HepG2 (cell line): ENCODE results near the gene LMOD2. TPM values are rescaled to one million over a fixed set of nuclear protein-coding genes. Genes with fewer than 3 reads are reported as not detected.

ENCODE experiments used
- ATAC-seq: fragments of 200-7000 bp; cut with Tn5 transposase; 3 replicates; pipeline ENCODE4 v1.9.1; 2020; ENCODE audit warnings: mild to moderate bottlenecking, moderate library complexity
- BruUV-seq: library from RNA; stranded (reverse); fragments of 400-500 nt; replicated peaks from 2 replicates; lab custom pipeline; 2021; lab: Mats Ljungman, UMichigan
- CTCF ChIA-PET: fragments of 300-600 bp; formaldehyde crosslinking; extraction: SDS; loops from one replicate; lab custom pipeline; 2021; ENCODE audit warnings: low total read pairs, inconsistent platforms, low intra/inter-chr PET ratio; lab: Yijun Ruan, JAX
- POLR2A ChIA-PET: fragments of 350-600 bp; sonication (Branson Sonifier 250); formaldehyde crosslinking; loops from one replicate; lab custom pipeline; 2020; ENCODE audit warnings: antibody characterized with exemption, inconsistent platforms; lab: Yijun Ruan, JAX
- DNase-seq: peaks from one replicate; pipeline ENCODE4 v3.0.0-alpha.2; 2015; ENCODE audit warnings: low spot score
- FAIRE-seq: peaks from 3 replicates; lab custom pipeline; 2011; peaks lifted over from hg19 to GRCh38; lab: Jason Lieb, UNC
- H2AFZ ChIP-seq: one replicate; pipeline ENCODE4 v1.6.1; 2011; ENCODE audit warnings: low read length, inconsistent platforms
- H3K27ac ChIP-seq: fragments of 300-600 bp; 3 replicates; pipeline ENCODE4 v1.8.0; 2011; ENCODE audit warnings: mixed run types, mild to moderate bottlenecking, mixed read lengths, low read length, inconsistent platforms; ENCODE audit not compliant: insufficient read depth; ENCODE audit errors: extremely low read length
- H3K27me3 ChIP-seq, 2 experiments: fragments of 200-600 bp in 1 of 2; 2 replicates in 1 of 2; 3 replicates in 1 of 2; pipeline versions ENCODE4 v1.6.0 to v1.8.0; 2011; ENCODE audit warnings: low read length in 2 of 2, mild to moderate bottlenecking in 2 of 2, moderate library complexity in 2 of 2, inconsistent platforms in 1 of 2; ENCODE audit not compliant: insufficient read depth in 2 of 2, control insufficient read depth in 1 of 2
- H3K36me3 ChIP-seq, 2 experiments: fragments of 200-600 bp in 1 of 2; replicated peaks in 1 of 2; 2 replicates in 1 of 2; 3 replicates in 1 of 2; pipeline versions ENCODE4 v1.5.1 to v1.8.0; 2011; ENCODE audit warnings: low read length in 2 of 2, inconsistent platforms in 1 of 2; ENCODE audit not compliant: insufficient read depth in 2 of 2, control insufficient read depth in 1 of 2
- H3K4me1 ChIP-seq: 2 replicates; pipeline ENCODE4 v1.5.1; 2012; ENCODE audit warnings: low read length, inconsistent platforms; ENCODE audit not compliant: insufficient read depth
- H3K4me2 ChIP-seq: 2 replicates; pipeline ENCODE4 v1.6.0; 2011; ENCODE audit warnings: low read depth, low read length, inconsistent platforms
- H3K4me3 ChIP-seq, 3 experiments: fragments of 200-600 bp in 1 of 3; sonication (generic), shearing (Covaris generic) in 1 of 3; replicated peaks in 1 of 3; 2 replicates each; pipeline ENCODE4 v1.5.1; 2011 to 2016; ENCODE audit warnings: low read length in 3 of 3, inconsistent platforms in 2 of 3, low read depth in 2 of 3, mild to moderate bottlenecking in 2 of 3, control low read depth in 1 of 3, mixed read lengths in 1 of 3; ENCODE audit not compliant: insufficient read depth in 1 of 3
- H3K79me2 ChIP-seq: one replicate; pipeline ENCODE4 v1.6.1; 2011; ENCODE audit warnings: low read length, inconsistent platforms; ENCODE audit not compliant: insufficient read depth
- H3K9ac ChIP-seq: 2 replicates; pipeline ENCODE4 v1.6.0; 2011; ENCODE audit warnings: mild to moderate bottlenecking, low read depth, low read length, inconsistent platforms; ENCODE audit not compliant: insufficient read depth
- H3K9me3 ChIP-seq: 2 replicates; pipeline ENCODE4 v1.5.1; 2012; ENCODE audit warnings: mild to moderate bottlenecking, low read length
- H4K20me1 ChIP-seq: 2 replicates; pipeline ENCODE4 v1.6.0; 2011; ENCODE audit warnings: inconsistent platforms, mild to moderate bottlenecking, low read length, moderate library complexity; ENCODE audit not compliant: insufficient read depth
- AGO2 ChIP-seq: fragments of 200-400 bp; formaldehyde crosslinking; optimal IDR thresholded peaks from 2 replicates; pipeline ENCODE3; 2017; ENCODE audit warnings: mild to moderate bottlenecking, low read depth, low read length, moderate library complexity
- WGBS: methylation state at CpG from one replicate; pipeline ENCODE4 v1.1.6; 2017; ENCODE audit warnings: low lambda C conversion rate; 5-methylcytosine and 5-hydroxymethylcytosine counted together
- in situ Hi-C: cut with HindIII; loops from 2 replicates; pipeline ENCODE4 v1.10.0; 2017; ENCODE audit warnings: low pct_unique_long_range_greater_than_20kb; ENCODE audit not compliant: extremely low pct_ligation_motif_present
- intact Hi-C: fragments of 100-400 bp; cut with micrococcal nuclease; formaldehyde crosslinking; loops from one replicate; pipeline ENCODE4 v1.10.0; 2022; ENCODE audit not compliant: unreplicated experiment
- polyA plus RNA-seq, 8 experiments: library from polyadenylated mRNA; depleted of rRNA in 3 of 8; stranded (reverse) in 7 of 8; unstranded in 1 of 8; fragments of >200 nt; fragmentation: Illumina TruSeq in 4 of 8; extraction: Trizol in 4 of 8; gene quantifications; 2 replicates each; pipeline versions ENCODE4 v1.2.1 to v1.2.3, GENCODE V29; 2011 to 2016; ENCODE audit warnings: low read depth in 4 of 8, missing spikeins in 1 of 8, mixed read lengths in 1 of 8; ENCODE audit not compliant: insufficient read depth in 1 of 8
- total RNA-seq, 5 experiments: library from RNA; depleted of rRNA; stranded (reverse); fragments of >200 nt; fragmentation: Illumina TruSeq; extraction: Trizol; gene quantifications; 2 replicates each; pipeline ENCODE4 v1.2.3, GENCODE V29; 2016; ENCODE audit warnings: low read depth in 1 of 5
- TF ChIP-seq, protein P1 (sequence below): sonication (generic); formaldehyde crosslinking; conservative IDR thresholded peaks from 2 replicates; pipeline ENCODE4 v1.4.0; 2020; ENCODE audit warnings: mild to moderate bottlenecking, missing genetic modification reagents, moderate library complexity

The LMOD2 gene
- total and polyA plus RNA-seq, 2 of the 13 experiments (the other 11 are each of a cell fraction or from before 2014, with no cell fraction given), result not detected

DNA sequence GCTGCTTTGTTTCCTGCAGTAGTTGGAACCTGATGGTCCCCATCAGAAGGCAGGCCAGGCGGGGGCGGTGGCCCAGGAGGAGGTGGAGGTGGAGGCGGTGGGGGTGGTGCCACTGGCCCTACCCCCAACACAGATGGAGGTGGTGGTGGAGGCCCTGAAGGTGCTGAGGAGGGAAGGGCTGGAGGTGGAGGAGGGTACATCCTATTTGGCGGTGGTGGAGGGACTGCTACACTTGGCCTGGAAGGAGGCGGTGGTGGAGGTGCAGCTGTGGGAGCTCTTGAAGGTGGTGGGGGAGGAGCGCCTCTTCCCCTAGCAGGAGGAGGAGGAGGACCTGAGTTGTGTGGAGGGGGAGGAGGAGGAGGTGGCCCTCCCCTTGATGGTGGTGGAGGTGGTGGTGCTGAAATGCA, 36.8 kb downstream of the LMOD2 start:
- H4K20me1 ChIP-seq, result no peaks in the 10 kb centered on the region
- POLR2A ChIA-PET, result no interaction called here
- 100% methylated on average over 6 of the region's 6 CpGs for WGBS

More for the DNA sequence above, 36.8 kb downstream of the LMOD2 start:
- Histone ChIP-seq H3K36me3 (peaks cover 5 to 61% of the 10 kb centered on the region in 2 experiments), H3K79me2 (no peaks in the 10 kb centered on the region), H3K4me2 (no peak overlapping the region), H2AFZ (no peak overlapping the region), H3K9ac (no peak overlapping the region), H3K27me3 (no peaks in the 10 kb centered on the region), H3K4me3 (no peak overlapping the region), H3K4me1 (no peaks in the 10 kb centered on the region), H3K9me3 (no peaks in the 10 kb centered on the region)
- in situ Hi-C loops, result no loop called here
- BruUV-seq, result no TSS peak
- DNase-seq, result no peak
- peak; percentile 22 for TF ChIP-seq AGO2
- TF ChIP-seq, protein P1, sequence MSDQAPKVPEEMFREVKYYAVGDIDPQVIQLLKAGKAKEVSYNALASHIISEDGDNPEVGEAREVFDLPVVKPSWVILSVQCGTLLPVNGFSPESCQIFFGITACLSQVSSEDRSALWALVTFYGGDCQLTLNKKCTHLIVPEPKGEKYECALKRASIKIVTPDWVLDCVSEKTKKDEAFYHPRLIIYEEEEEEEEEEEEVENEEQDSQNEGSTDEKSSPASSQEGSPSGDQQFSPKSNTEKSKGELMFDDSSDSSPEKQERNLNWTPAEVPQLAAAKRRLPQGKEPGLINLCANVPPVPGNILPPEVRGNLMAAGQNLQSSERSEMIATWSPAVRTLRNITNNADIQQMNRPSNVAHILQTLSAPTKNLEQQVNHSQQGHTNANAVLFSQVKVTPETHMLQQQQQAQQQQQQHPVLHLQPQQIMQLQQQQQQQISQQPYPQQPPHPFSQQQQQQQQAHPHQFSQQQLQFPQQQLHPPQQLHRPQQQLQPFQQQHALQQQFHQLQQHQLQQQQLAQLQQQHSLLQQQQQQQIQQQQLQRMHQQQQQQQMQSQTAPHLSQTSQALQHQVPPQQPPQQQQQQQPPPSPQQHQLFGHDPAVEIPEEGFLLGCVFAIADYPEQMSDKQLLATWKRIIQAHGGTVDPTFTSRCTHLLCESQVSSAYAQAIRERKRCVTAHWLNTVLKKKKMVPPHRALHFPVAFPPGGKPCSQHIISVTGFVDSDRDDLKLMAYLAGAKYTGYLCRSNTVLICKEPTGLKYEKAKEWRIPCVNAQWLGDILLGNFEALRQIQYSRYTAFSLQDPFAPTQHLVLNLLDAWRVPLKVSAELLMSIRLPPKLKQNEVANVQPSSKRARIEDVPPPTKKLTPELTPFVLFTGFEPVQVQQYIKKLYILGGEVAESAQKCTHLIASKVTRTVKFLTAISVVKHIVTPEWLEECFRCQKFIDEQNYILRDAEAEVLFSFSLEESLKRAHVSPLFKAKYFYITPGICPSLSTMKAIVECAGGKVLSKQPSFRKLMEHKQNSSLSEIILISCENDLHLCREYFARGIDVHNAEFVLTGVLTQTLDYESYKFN (CRISPR knock-in tag), result no peak
- TF ChIP-seq, all 625 proteins: peak for 1
- ATAC-seq (no peak), FAIRE-seq (no peak)
- intact Hi-C loops, result no loop called here
- CTCF ChIA-PET, result no interaction called here
- no peak overlapping the region for H3K27ac ChIP-seq
